ENCODE results near the gene HSDL2. TPM values are rescaled to one million over a fixed set of nuclear protein-coding genes. Genes with fewer than 3 reads are reported as not detected.

Gene HSDL2
- total and polyA plus RNA-seq, 10 of the 15 experiments (the other 5 are each of a cell fraction or from before 2014, with no cell fraction given) = 20.9 to 46.1 (median 27.0) TPM

DNA sequence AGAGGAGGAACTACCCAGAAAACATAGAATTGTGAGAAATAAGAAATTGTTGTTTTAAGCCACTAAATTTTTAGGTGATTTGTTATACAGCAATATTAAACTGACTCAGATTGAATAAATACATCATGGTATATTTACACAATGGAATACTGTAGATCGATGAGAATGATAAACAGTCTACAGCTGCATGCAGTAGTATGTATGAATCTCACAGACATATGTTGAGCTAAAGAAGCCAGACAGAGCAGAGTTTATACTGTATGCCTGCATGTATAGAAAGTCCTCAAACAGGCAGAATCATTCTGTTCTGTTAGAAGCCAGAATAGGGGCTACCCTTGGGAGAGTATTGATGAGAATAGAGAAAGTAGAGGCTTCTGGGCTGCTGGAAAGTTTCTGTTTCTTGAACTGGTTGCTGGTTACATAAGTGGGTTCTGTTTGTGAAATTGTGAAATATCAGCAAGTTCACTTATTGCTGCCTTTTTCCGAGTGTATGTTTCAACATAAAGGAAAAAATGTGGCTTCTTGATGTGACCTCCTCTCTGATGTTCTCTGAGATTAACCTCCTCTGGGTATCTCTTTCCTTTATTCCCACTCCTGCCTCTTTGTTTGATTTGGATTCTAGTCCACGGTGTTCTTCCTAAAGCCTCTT, 116.3 kb downstream of the HSDL2 start:
- Histone ChIP-seq H3K4me1 (ENCODE audit: control insufficient read depth, insufficient read depth, low read length) (no peaks in the 10 kb centered on the region), H3K27ac (ENCODE audit: control insufficient read depth, insufficient read depth) (no peak overlapping the region), H3K9ac (ENCODE audit: control insufficient read depth, insufficient read depth, low read length) (no peak overlapping the region), H3K79me2 (ENCODE audit: control insufficient read depth, insufficient read depth, low read length) (peaks cover 3% of the 10 kb centered on the region), H2AFZ (ENCODE audit: control insufficient read depth, low read depth, low read length) (no peak overlapping the region), H4K20me1 (ENCODE audit: control insufficient read depth, insufficient read depth) (no peaks in the 10 kb centered on the region), H3K27me3 (replicated peaks in 1 of 2; ENCODE audit: control insufficient read depth in 2 of 2, insufficient read depth in 2 of 2, low read length in 1 of 2) (no peaks in the 10 kb centered on the region), H3K4me2 (ENCODE audit: control insufficient read depth, insufficient read depth) (no peak overlapping the region), H3K9me3 (replicated peaks; ENCODE audit: control insufficient read depth, insufficient read depth, low read length) (peaks cover 16% of the 10 kb centered on the region), H3K36me3 (ENCODE audit: control insufficient read depth in 2 of 2, insufficient read depth in 2 of 2, low read length in 1 of 2) (peaks cover 0 to 6% of the 10 kb centered on the region in 2 experiments; a peak in 2 of 4 replicates), H3K4me3 (no peak overlapping the region)
- intact Hi-C loops (cut with micrococcal nuclease; ENCODE audit: unreplicated experiment) (no loop called here), in situ Hi-C loops (cut with MboI) (no loop called here)
- DNase-seq (ENCODE audit: low read depth, low spot score) (no peak), ATAC-seq (peak; percentile 27; the same call in 1 of the 3 replicates), FAIRE-seq (no peak)
- no peak for TF ChIP-seq IRF4 (IDR thresholded peaks at IDR 0.05; ENCODE audit: low read depth, low read length)
- TF ChIP-seq HDAC2 (IDR thresholded peaks at IDR 0.05) = no peak
- TF ChIP-seq ZNF274 (IDR thresholded peaks at IDR 0.05; ENCODE audit: insufficient read depth, insufficient read length) = no peak
- TF ChIP-seq, protein P1, sequence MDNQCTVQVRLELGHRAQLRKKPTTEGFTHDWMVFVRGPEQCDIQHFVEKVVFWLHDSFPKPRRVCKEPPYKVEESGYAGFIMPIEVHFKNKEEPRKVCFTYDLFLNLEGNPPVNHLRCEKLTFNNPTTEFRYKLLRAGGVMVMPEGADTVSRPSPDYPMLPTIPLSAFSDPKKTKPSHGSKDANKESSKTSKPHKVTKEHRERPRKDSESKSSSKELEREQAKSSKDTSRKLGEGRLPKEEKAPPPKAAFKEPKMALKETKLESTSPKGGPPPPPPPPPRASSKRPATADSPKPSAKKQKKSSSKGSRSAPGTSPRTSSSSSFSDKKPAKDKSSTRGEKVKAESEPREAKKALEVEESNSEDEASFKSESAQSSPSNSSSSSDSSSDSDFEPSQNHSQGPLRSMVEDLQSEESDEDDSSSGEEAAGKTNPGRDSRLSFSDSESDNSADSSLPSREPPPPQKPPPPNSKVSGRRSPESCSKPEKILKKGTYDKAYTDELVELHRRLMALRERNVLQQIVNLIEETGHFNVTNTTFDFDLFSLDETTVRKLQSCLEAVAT (IDR thresholded peaks at IDR 0.05) = no peak
- no peak for TF ChIP-seq TCF12 (IDR thresholded peaks at IDR 0.05; ENCODE audit: low read depth, low read length)
- no peak for TF ChIP-seq GATAD2B (conservative IDR thresholded peaks at IDR 0.05; ENCODE audit: low read depth)
- no peak for TF ChIP-seq NFIC (IDR thresholded peaks at IDR 0.05; ENCODE audit: low read depth, low read length)
- TF ChIP-seq GABPA (IDR thresholded peaks at IDR 0.05; ENCODE audit: low read depth) = no peak
- no peak for TF ChIP-seq KLF5 (IDR thresholded peaks at IDR 0.05; ENCODE audit: partially characterized antibody)
- TF ChIP-seq RBBP5 (conservative IDR thresholded peaks at IDR 0.05) = no peak
- ChIA-PET CTCF (no interaction called here), POLR2A (no interaction called here), SMC1A (ENCODE audit: uncharacterized antibody, unreplicated experiment) (interaction anchor here (0.9 to 1.1 kb wide), 2 partner anchors 9 to 12 kb away, joined by 3 read pairs; no protein-coding TSS in a partner anchor), RAD21 (ENCODE audit: unreplicated experiment) (no interaction called here)
- 98% methylated on average over 3 of the region's 3 CpGs for WGBS (ENCODE audit: insufficient coverage, insufficient replicate concordance, low lambda C conversion rate, missing lambda C conversion rate)
- BruUV-seq (replicated peaks) = no TSS peak
